A549 treated with DMSO at 1 μM for 4 hours (cell line): ENCODE measurements around the gene RNF32. TPM values are rescaled to one million over a fixed set of nuclear protein-coding genes. Genes with fewer than 3 reads are reported as not detected.

Experiments used
- total RNA-seq: library from RNA; stranded (reverse); fragments of 200-300 nt; extraction: Qiagen RNA extraction; gene quantifications from 5 replicates; pipeline ENCODE4 v1.2.3, GENCODE V29; 2022; ENCODE audit warnings: low read depth

Gene RNF32
- total RNA-seq, result 0.91 to 1.4 TPM (median 1.2 TPM) in 5 replicates

DNA sequence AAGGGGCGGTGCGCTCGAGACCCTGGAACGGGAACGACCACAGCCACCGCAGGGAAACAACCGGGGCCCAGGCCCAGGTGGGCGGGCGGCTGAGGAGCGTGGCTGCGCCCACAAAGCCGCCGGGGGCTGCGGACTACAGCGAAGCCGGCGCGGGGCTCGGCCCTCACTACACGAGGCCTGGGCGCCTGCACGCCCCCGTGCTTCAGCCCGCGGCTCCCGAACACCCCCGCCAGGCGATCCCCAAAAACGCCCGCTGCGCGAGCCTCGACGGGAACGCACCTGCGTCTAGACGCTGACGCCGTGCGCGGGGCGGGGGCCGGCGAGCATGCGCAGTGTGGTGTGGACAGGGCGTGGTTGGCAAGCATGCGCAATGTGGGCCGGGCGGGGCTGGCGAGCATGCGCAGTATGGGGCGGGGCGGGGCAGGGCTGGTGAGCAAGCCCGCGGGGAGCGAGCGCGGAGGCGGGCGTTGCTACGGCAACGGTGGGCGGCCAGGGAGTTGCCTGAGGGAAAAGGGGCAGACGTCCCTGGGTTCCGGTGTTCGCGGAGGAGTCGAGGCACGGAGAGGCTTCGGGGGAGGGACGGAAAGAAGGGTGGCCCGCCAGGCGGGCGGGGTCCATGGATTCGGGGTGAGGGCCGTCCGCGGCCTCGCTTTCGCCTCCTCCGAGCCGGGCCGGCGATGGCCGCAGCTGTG, at the start of gene RNF32:
RNF32 (plus strand) TSS at position 518 of the 692 bp plus-strand sequence. CDS start 3,104 bp downstream, outside the sequence.

